H54 (cell line): Measurements from ENCODE around the gene STK32A.

Experiments
- DNase-seq: peaks from one replicate; pipeline ENCODE4 v3.0.0; 2011; ENCODE audit warnings: low spot score, mixed read lengths; ENCODE audit not compliant: insufficient read length
- FAIRE-seq: peaks from 3 replicates; lab custom pipeline; 2011; peaks lifted over from hg19 to GRCh38; lab: Jason Lieb, UNC
- POLR2A ChIP-seq: IDR thresholded peaks from 2 replicates; pipeline ENCODE4 v1.6.1; 2011; ENCODE audit warnings: low read depth, mild to moderate bottlenecking, low read length

Gene STK32A

GRCh38 chr5:147234825-147235635, at the start of gene STK32A:
Gene STK32A (plus strand): TSS chr5:147235026. CDS start chr5:147239635, 4,609 bp downstream.
- FAIRE-seq (no peak), DNase-seq (peak; percentile 66)

GRCh38 chr5:147187099-147187540, 47.7 kb upstream of the STK32A start:
- DNase-seq = no peak
- no peak for FAIRE-seq
- TF ChIP-seq POLR2A = no peak

More at GRCh38 chr5:147234825-147235635, at the start of gene STK32A:
- no peak for TF ChIP-seq POLR2A

GRCh38 chr5:147188200-147189108, 46.4 kb upstream of the STK32A start:
- TF ChIP-seq POLR2A = no peak
- peak; percentile 38 for FAIRE-seq
- peak; percentile 24 for DNase-seq

GRCh38 chr5:147189109-147189424, 45.8 kb upstream of the STK32A start:
- TF ChIP-seq POLR2A = no peak
- FAIRE-seq (no peak), DNase-seq (no peak)

- no peak for DNase-seq
- no peak for FAIRE-seq
- no peak for TF ChIP-seq POLR2A
Observed at GRCh38 chr5:147190331-147190730, 44.5 kb upstream of the STK32A start.

- no peak for TF ChIP-seq POLR2A
- DNase-seq (no peak), FAIRE-seq (no peak)
Observed at GRCh38 chr5:147193123-147193522, 41.7 kb upstream of the STK32A start.

- no peak for DNase-seq
- no peak for TF ChIP-seq POLR2A
- FAIRE-seq = no peak
Observed at GRCh38 chr5:147200004-147200403, 34.8 kb upstream of the STK32A start.

GRCh38 chr5:147203213-147203612, 31.6 kb upstream of the STK32A start:
- FAIRE-seq (no peak), DNase-seq (no peak)
- TF ChIP-seq POLR2A = no peak

- DNase-seq (no peak), FAIRE-seq (no peak)
- no peak for TF ChIP-seq POLR2A
Observed at GRCh38 chr5:147204576-147204975, 30.2 kb upstream of the STK32A start.

- no peak for TF ChIP-seq POLR2A
- DNase-seq = no peak
- FAIRE-seq = no peak
Observed at GRCh38 chr5:147208134-147208533, 26.7 kb upstream of the STK32A start.

- FAIRE-seq = no peak
- no peak for TF ChIP-seq POLR2A
- no peak for DNase-seq
Observed at GRCh38 chr5:147216552-147217154, 18.2 kb upstream of the STK32A start.

- FAIRE-seq (no peak), DNase-seq (no peak)
- no peak for TF ChIP-seq POLR2A
Observed at GRCh38 chr5:147223343-147223742, 11.5 kb upstream of the STK32A start.

GRCh38 chr5:147223948-147224791, 10.7 kb upstream of the STK32A start:
- FAIRE-seq = no peak
- DNase-seq = peak; percentile 45
- TF ChIP-seq POLR2A = no peak

GRCh38 chr5:147225938-147226337, 8.9 kb upstream of the STK32A start:
- DNase-seq = no peak
- TF ChIP-seq POLR2A = no peak
- no peak for FAIRE-seq
